Endothelial cell (in vitro differentiated cells): ENCODE data around the gene MAPK13. TPM values are rescaled to one million over a fixed set of nuclear protein-coding genes. Genes with fewer than 3 reads are reported as not detected.

Experiments
- DNase-seq: peaks from one replicate; pipeline ENCODE4 v3.0.0; 2021; ENCODE audit warnings: low spot score
- H3K27ac Mint-ChIP-seq: one replicate; pipeline ENCODE4 v1.8.0; 2021; ENCODE audit warnings: mixed read lengths, inconsistent platforms; ENCODE audit not compliant: unreplicated experiment
- H3K27me3 Mint-ChIP-seq: one replicate; pipeline ENCODE4 v1.8.0; 2021; ENCODE audit warnings: mild to moderate bottlenecking, moderate library complexity, mixed read lengths, inconsistent platforms; ENCODE audit not compliant: unreplicated experiment
- H3K36me3 Mint-ChIP-seq: one replicate; pipeline ENCODE4 v1.8.0; 2021; ENCODE audit warnings: mild to moderate bottlenecking, low read depth, mixed read lengths, inconsistent platforms; ENCODE audit not compliant: unreplicated experiment
- H3K4me1 Mint-ChIP-seq: one replicate; pipeline ENCODE4 v1.8.0; 2021; ENCODE audit warnings: mild to moderate bottlenecking, mixed read lengths, inconsistent platforms; ENCODE audit not compliant: unreplicated experiment
- H3K4me3 Mint-ChIP-seq: one replicate; pipeline ENCODE4 v1.8.0; 2021; ENCODE audit warnings: mild to moderate bottlenecking, mixed read lengths, inconsistent platforms; ENCODE audit not compliant: unreplicated experiment
- H3K9me3 Mint-ChIP-seq: one replicate; pipeline ENCODE4 v1.8.0; 2021; ENCODE audit warnings: mixed read lengths, inconsistent platforms; ENCODE audit not compliant: unreplicated experiment
- total RNA-seq: library from RNA; stranded (reverse); fragmentation: NEBNext Ultra II Directional; extraction: Animal tissue kit (Norgen Biotek cat#: 25700); gene quantifications from one replicate; pipeline ENCODE4 v1.2.1, GENCODE V29; 2021; ENCODE audit not compliant: unreplicated experiment
- TF ChIP-seq, protein P1 (sequence below): fragments of 200-600 bp; sonication (generic); IDR thresholded peaks from one replicate; pipeline ENCODE4 v1.5.0; 2021; ENCODE audit warnings: antibody characterized with exemption; ENCODE audit not compliant: unreplicated experiment

Gene MAPK13
- total RNA-seq, 1 donor from 2014 or later = 6.6 TPM

DNA sequence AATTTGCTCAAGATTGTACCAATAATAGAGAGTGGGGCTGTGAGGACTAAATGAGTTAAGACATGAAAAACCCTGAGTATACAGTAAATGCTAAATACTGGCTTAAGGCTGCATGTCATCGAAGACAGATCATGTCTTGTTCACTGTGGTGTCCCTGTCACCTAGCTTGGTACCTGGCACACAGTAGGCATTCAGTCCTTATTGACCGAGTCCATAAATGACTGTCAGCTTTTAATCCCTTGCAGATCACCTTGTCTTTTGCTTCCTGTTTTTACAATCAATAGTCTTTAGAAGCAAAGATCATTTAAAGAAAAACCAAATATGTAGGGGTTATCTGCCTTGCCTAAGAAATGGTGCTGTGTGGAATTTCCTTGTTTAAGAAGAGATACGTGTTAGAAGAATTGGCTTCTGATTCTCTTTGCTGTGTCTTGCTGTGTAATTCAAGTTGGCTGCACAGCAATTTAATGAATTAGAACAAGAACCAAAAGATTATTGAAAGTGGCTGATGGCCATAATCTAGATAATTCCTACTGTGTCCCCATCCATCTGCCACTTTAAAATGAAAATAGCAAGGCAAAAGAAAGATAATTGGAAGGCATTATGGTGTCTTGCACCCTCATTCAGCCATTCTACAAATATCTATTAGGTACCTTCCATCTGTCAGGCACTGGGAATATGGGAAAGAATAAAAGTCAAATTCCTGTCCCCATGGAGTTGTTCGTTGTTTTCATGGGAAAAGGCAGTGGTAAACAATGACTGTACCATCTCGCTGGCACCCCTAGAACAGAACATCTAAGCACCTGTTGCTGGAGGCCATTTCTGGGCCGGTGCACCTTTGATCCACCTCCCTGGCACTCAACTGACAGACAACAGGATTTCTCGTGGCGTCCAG lies 12.4 kb upstream of the MAPK13 start:
- Mint-ChIP-seq H3K4me1 (peaks cover 25% of the 10 kb centered on the region), H3K27me3 (peaks cover 2% of the 10 kb centered on the region), H3K27ac (peak overlapping the region; percentile 4), H3K9me3 (no peaks in the 10 kb centered on the region), H3K36me3 (peaks cover 5% of the 10 kb centered on the region), H3K4me3 (no peak overlapping the region)
- TF ChIP-seq, protein P1, sequence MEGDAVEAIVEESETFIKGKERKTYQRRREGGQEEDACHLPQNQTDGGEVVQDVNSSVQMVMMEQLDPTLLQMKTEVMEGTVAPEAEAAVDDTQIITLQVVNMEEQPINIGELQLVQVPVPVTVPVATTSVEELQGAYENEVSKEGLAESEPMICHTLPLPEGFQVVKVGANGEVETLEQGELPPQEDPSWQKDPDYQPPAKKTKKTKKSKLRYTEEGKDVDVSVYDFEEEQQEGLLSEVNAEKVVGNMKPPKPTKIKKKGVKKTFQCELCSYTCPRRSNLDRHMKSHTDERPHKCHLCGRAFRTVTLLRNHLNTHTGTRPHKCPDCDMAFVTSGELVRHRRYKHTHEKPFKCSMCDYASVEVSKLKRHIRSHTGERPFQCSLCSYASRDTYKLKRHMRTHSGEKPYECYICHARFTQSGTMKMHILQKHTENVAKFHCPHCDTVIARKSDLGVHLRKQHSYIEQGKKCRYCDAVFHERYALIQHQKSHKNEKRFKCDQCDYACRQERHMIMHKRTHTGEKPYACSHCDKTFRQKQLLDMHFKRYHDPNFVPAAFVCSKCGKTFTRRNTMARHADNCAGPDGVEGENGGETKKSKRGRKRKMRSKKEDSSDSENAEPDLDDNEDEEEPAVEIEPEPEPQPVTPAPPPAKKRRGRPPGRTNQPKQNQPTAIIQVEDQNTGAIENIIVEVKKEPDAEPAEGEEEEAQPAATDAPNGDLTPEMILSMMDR = no peak
- no peak for DNase-seq

GRCh38 chr6:36118550-36119107 lies 11.7 kb upstream of the MAPK13 start:
- DNase-seq = no peak
- H3K4me1 Mint-ChIP-seq = peaks cover 31% of the 10 kb centered on the region
- TF ChIP-seq, protein P1 = no peak

GRCh38 chr6:36119209-36119608 lies 11.1 kb upstream of the MAPK13 start:
- Mint-ChIP-seq H3K4me1 (peaks cover 31% of the 10 kb centered on the region), H3K27me3 (peaks cover 6% of the 10 kb centered on the region), H3K27ac (no peak overlapping the region), H3K36me3 (peaks cover 5% of the 10 kb centered on the region), H3K4me3 (no peak overlapping the region), H3K9me3 (no peaks in the 10 kb centered on the region)
- TF ChIP-seq, protein P1 = no peak
- DNase-seq = no peak

More at GRCh38 chr6:36118550-36119107, 11.7 kb upstream of the MAPK13 start:
- Mint-ChIP-seq H3K27me3 (peaks cover 5% of the 10 kb centered on the region), H3K9me3 (no peaks in the 10 kb centered on the region), H3K4me3 (no peak overlapping the region), H3K27ac (no peak overlapping the region), H3K36me3 (peaks cover 5% of the 10 kb centered on the region)

DNA sequence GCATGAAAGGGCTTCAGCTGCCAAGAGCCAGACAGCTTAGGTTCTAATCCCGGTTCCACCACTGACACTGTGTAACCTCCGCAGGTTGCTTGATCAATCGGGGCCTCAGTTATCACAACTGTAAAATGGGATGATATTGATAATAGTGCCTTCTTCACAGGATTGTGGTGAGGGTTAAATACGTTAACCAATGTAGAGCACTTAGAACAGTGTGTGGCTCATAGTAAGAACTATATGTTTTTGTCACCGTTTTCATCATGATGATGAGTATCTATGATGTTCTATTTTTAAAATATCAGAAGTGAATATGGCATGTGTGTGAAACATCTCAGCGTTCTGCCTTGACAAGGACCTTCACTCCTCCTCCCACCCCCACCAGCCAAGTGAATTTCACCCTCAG lies 10.3 kb upstream of the MAPK13 start:
- Mint-ChIP-seq H3K4me3 (no peak overlapping the region), H3K27ac (peak overlapping the region; percentile 39), H3K9me3 (no peaks in the 10 kb centered on the region), H3K27me3 (peaks cover 6% of the 10 kb centered on the region), H3K36me3 (peaks cover 5% of the 10 kb centered on the region), H3K4me1 (peaks cover 31% of the 10 kb centered on the region)
- DNase-seq = no peak
- TF ChIP-seq, protein P1 = no peak

- no peak for DNase-seq
- H3K27me3 Mint-ChIP-seq = peaks cover 8% of the 10 kb centered on the region
Measured at GRCh38 chr6:36120539-36120938, 9.8 kb upstream of the MAPK13 start.

More at GRCh38 chr6:36120539-36120938, 9.8 kb upstream of the MAPK13 start:
- Mint-ChIP-seq H3K4me3 (no peak overlapping the region), H3K27ac (peak overlapping the region; percentile 39), H3K36me3 (peaks cover 5% of the 10 kb centered on the region), H3K4me1 (peaks cover 31% of the 10 kb centered on the region), H3K9me3 (no peaks in the 10 kb centered on the region)
- TF ChIP-seq, protein P1 = no peak
